OCI-LY7 (cell line): ENCODE results near the gene CARMIL1. TPM values are rescaled to one million over a fixed set of nuclear protein-coding genes. Genes with fewer than 3 reads are reported as not detected.

Experiments
- BruUV-seq: library from RNA; stranded (reverse); fragments of 400-500 nt; replicated peaks from 2 replicates; lab custom pipeline; 2021; lab: Mats Ljungman, UMichigan
- CTCF ChIA-PET: fragments of 300-600 bp; sonication (Branson Sonifier 250); formaldehyde crosslinking; loops from one replicate; lab custom pipeline; 2022; ENCODE audit warnings: antibody characterized with exemption; ENCODE audit not compliant: unreplicated experiment; lab: Charles Lee
- POLR2A ChIA-PET: fragments of 300-600 bp; sonication (Branson Sonifier 250); formaldehyde crosslinking; loops from one replicate; lab custom pipeline; 2022; ENCODE audit warnings: antibody characterized with exemption; lab: Charles Lee
- DNase-seq: peaks from one replicate; pipeline ENCODE4 v3.0.0-alpha.2; 2015; ENCODE audit warnings: low spot score
- H2AFZ ChIP-seq: fragments of 200-600 bp; sonication (generic), shearing (Covaris generic); 2 replicates; pipeline ENCODE4 v1.6.1; 2014; ENCODE audit warnings: mild to moderate bottlenecking, antibody characterized with exemption, low read length, moderate library complexity
- H3K27ac ChIP-seq: fragments of 200-600 bp; sonication (generic); 2 replicates; pipeline ENCODE4 v1.5.1; 2014; ENCODE audit warnings: mixed run types, low read depth, mild to moderate bottlenecking, moderate library complexity, low read length, inconsistent platforms; ENCODE audit not compliant: poor library complexity, severe bottlenecking
- H3K36me3 ChIP-seq: fragments of 200-600 bp; sonication (generic); 2 replicates; pipeline ENCODE4 v1.6.1; 2014; ENCODE audit warnings: mild to moderate bottlenecking, antibody characterized with exemption, low read length, moderate library complexity, mixed read lengths; ENCODE audit not compliant: insufficient read depth
- H3K4me1 ChIP-seq: fragments of 200-600 bp; sonication (generic); 2 replicates; pipeline ENCODE4 v1.5.1; 2014; ENCODE audit warnings: mild to moderate bottlenecking, low read length; ENCODE audit not compliant: insufficient read depth, poor library complexity, severe bottlenecking
- H3K4me2 ChIP-seq: fragments of 200-600 bp; sonication (generic); 2 replicates; pipeline ENCODE4 v1.6.1; 2014; ENCODE audit warnings: mild to moderate bottlenecking, low read length
- H3K4me3 ChIP-seq: fragments of 200-600 bp; sonication (generic); 2 replicates; pipeline ENCODE4 v1.5.1; 2014; ENCODE audit warnings: mild to moderate bottlenecking, low read depth, low read length; ENCODE audit not compliant: poor library complexity, severe bottlenecking
- H3K79me2 ChIP-seq: fragments of 200-600 bp; sonication (generic); 2 replicates; pipeline ENCODE4 v1.6.1; 2016; ENCODE audit warnings: low read depth, mild to moderate bottlenecking, low read length, moderate library complexity, mixed read lengths; ENCODE audit not compliant: insufficient read depth
- H3K9me2 ChIP-seq: fragments of 200-600 bp; sonication (generic); 2 replicates; pipeline ENCODE4 v1.6.1; 2016; ENCODE audit warnings: mild to moderate bottlenecking, low read length, mixed read lengths; ENCODE audit not compliant: insufficient read depth
- H3K9me3 ChIP-seq: fragments of 200-600 bp; sonication (generic); 2 replicates; pipeline ENCODE4 v1.6.1; 2014; ENCODE audit warnings: mild to moderate bottlenecking, mixed run types, low read length, mixed read lengths
- H4K20me1 ChIP-seq: fragments of 200-600 bp; sonication (generic); 2 replicates; pipeline ENCODE4 v1.6.1; 2014; ENCODE audit warnings: mild to moderate bottlenecking, antibody characterized with exemption, low read length, moderate library complexity, mixed read lengths; ENCODE audit not compliant: insufficient read depth
- EZH2phosphoT487 ChIP-seq: fragments of 200-600 bp; sonication (generic); IDR thresholded peaks from 2 replicates; pipeline ENCODE4 v1.6.1; 2018; ENCODE audit warnings: low read depth, borderline replicate concordance, mild to moderate bottlenecking, mixed run types, antibody characterized with exemption, low read length, moderate library complexity, mixed read lengths
- intact Hi-C: fragments of 100-400 bp; cut with micrococcal nuclease; formaldehyde crosslinking; loops from one replicate; pipeline ENCODE4 v1.10.0; 2022; ENCODE audit not compliant: unreplicated experiment
- total RNA-seq, 2 experiments: library from RNA; depleted of rRNA in 1 of 2; stranded (reverse); fragments of >200 nt in 1 of 2; shearing (Covaris generic) in 1 of 2; gene quantifications; 2 replicates each; pipeline ENCODE4 v1.2.3, GENCODE V29; 2014 to 2022
- TF ChIP-seq, protein P1 (sequence below): fragments of 200-600 bp; sonication (generic); conservative IDR thresholded peaks from 2 replicates; pipeline ENCODE4 v1.5.1; 2014; ENCODE audit warnings: mild to moderate bottlenecking, antibody characterized with exemption, low read length, moderate library complexity, mixed read lengths

The CARMIL1 gene
- total RNA-seq, 2 experiments from 2014 or later: 25.5 to 40.1 TPM

DNA sequence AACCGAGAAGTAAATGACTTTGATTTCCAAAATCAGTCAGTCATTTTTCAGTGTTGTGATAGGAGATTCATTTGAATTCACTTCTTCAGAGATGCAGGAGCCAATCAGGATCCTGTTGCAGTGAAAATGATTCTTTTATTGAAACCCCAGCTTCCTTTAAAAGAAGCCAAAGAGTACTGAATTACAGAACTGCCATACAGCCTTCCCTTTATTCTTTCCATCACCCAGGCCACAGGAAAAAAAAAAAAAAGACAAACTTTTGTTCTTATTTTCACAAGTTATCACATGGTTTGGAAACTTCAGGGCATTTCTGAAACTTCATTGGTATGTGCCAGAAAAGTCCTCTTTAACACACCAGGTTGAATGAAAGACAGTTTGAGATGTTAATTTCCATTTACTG is 1.8 kb upstream of the CARMIL1 start:
- Histone ChIP-seq H3K9me2 (no peaks in the 10 kb centered on the region), H3K27ac (peak overlapping the region; percentile 47), H3K4me3 (peak overlapping the region; percentile 99), H3K36me3 (peaks cover 13% of the 10 kb centered on the region), H3K4me2 (peak overlapping the region; percentile 86), H3K79me2 (peaks cover 32% of the 10 kb centered on the region), H2AFZ (peak overlapping the region; percentile 98), H4K20me1 (no peaks in the 10 kb centered on the region; the same call in 1 of the 2 replicates), H3K4me1 (peaks cover 52% of the 10 kb centered on the region), H3K9me3 (no peaks in the 10 kb centered on the region)
- intact Hi-C loops: no loop called here
- ChIA-PET CTCF (interaction anchor here (0.5 to 3.8 kb wide), 2 partner anchors 99 to 213 kb away, joined by 4 to 28 read pairs; no protein-coding TSS in a partner anchor), POLR2A (interaction anchor here (0.6 to 4.1 kb wide), 16 partner anchors 11 to 719 kb away, joined by 3 to 25 read pairs (median 4); no protein-coding TSS in a partner anchor)
- DNase-seq: no peak
- BruUV-seq: no TSS peak
- TF ChIP-seq, protein P1, sequence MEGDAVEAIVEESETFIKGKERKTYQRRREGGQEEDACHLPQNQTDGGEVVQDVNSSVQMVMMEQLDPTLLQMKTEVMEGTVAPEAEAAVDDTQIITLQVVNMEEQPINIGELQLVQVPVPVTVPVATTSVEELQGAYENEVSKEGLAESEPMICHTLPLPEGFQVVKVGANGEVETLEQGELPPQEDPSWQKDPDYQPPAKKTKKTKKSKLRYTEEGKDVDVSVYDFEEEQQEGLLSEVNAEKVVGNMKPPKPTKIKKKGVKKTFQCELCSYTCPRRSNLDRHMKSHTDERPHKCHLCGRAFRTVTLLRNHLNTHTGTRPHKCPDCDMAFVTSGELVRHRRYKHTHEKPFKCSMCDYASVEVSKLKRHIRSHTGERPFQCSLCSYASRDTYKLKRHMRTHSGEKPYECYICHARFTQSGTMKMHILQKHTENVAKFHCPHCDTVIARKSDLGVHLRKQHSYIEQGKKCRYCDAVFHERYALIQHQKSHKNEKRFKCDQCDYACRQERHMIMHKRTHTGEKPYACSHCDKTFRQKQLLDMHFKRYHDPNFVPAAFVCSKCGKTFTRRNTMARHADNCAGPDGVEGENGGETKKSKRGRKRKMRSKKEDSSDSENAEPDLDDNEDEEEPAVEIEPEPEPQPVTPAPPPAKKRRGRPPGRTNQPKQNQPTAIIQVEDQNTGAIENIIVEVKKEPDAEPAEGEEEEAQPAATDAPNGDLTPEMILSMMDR: no peak
- no peak for TF ChIP-seq EZH2phosphoT487

DNA sequence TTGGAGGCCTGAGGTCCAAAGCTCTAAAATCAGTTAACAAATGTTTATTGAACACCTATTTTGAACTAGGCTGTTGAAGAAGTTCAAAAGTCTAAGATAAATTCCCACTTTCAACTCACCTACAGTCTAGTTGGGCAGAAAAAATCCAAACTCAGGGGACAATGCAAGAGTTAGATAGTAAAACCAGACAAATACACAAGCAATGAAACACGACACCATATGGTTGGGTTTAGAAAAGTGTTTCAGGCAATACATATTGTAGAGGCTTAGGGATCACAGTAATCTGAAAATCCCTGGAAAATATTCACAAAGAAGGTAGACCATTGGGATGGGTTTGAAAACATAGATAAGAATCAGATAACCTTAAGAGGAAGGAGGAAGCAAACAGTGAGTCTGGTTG is 1.3 kb upstream of the CARMIL1 start:
- ChIA-PET CTCF (interaction anchor here (1.1 to 3.8 kb wide), 3 partner anchors 10 to 213 kb away, joined by 3 to 28 read pairs (median 4); no protein-coding TSS in a partner anchor), POLR2A (interaction anchor here (0.7 to 4.1 kb wide), 12 partner anchors 13 to 719 kb away, joined by 3 to 25 read pairs (median 4); no protein-coding TSS in a partner anchor)
- TF ChIP-seq, protein P1: no peak
- TF ChIP-seq EZH2phosphoT487: no peak
- Histone ChIP-seq H3K4me2 (peak overlapping the region; percentile 86), H3K9me2 (no peaks in the 10 kb centered on the region), H4K20me1 (peaks cover 4% of the 10 kb centered on the region; the same call in 1 of the 2 replicates), H3K4me3 (peak overlapping the region; percentile 99), H3K4me1 (peaks cover 52% of the 10 kb centered on the region), H3K79me2 (peaks cover 37% of the 10 kb centered on the region), H3K36me3 (peaks cover 17% of the 10 kb centered on the region), H2AFZ (peak overlapping the region; percentile 98; the same call in 1 of the 2 replicates), H3K27ac (peak overlapping the region; percentile 47), H3K9me3 (no peaks in the 10 kb centered on the region)
- TSS peak; percentile 82 for BruUV-seq
- DNase-seq: no peak
- intact Hi-C loops: loop anchor here (1.0 to 2.0 kb wide), 4 partner anchors 99 to 278 kb away; no protein-coding TSS in a partner anchor
